T-helper 1 cell treated with Interleukin-12 subunit alpha and Interleukin-12 subunit beta and Interleukin-4 antibody, amounts not matched to agents 30 μg/mL and 1 μg/mL, for 36 hours (primary cell): Measurements from ENCODE around the gene CT45A5.
"Not testable (repeated sequence)": the region's sequence is repeated elsewhere in the genome, so short reads cannot be mapped to it uniquely, and the experiment has no call there.

Experiments
- H3K27ac Mint-ChIP-seq: one replicate; pipeline ENCODE4 v1.8.0; 2021; ENCODE audit warnings: mild to moderate bottlenecking, mixed read lengths
- H3K27me3 Mint-ChIP-seq: one replicate; pipeline ENCODE4 v1.8.0; 2021; ENCODE audit warnings: low read depth, mixed read lengths
- H3K36me3 Mint-ChIP-seq: one replicate; pipeline ENCODE4 v1.8.0; 2021; ENCODE audit warnings: low read depth, mixed read lengths
- H3K4me1 Mint-ChIP-seq: one replicate; pipeline ENCODE4 v1.8.0; 2021; ENCODE audit warnings: low read depth, mixed read lengths
- H3K4me3 Mint-ChIP-seq: one replicate; pipeline ENCODE4 v1.8.0; 2021; ENCODE audit warnings: mild to moderate bottlenecking, moderate library complexity, mixed read lengths
- H3K9me3 Mint-ChIP-seq: one replicate; pipeline ENCODE4 v1.8.0; 2021; ENCODE audit warnings: mixed read lengths

Gene CT45A5

GRCh38 chrX:135785403-135785802, at the start of gene CT45A5:
Gene CT45A5, minus strand, starts transcription at chrX:135785503. Its CDS starts 3,774 bp downstream, at chrX:135781729.
- H3K4me3 Mint-ChIP-seq, H3K27ac Mint-ChIP-seq, H3K9me3 Mint-ChIP-seq, H3K4me1 Mint-ChIP-seq, H3K27me3 Mint-ChIP-seq, H3K36me3 Mint-ChIP-seq: not testable (repeated sequence)

DNA sequence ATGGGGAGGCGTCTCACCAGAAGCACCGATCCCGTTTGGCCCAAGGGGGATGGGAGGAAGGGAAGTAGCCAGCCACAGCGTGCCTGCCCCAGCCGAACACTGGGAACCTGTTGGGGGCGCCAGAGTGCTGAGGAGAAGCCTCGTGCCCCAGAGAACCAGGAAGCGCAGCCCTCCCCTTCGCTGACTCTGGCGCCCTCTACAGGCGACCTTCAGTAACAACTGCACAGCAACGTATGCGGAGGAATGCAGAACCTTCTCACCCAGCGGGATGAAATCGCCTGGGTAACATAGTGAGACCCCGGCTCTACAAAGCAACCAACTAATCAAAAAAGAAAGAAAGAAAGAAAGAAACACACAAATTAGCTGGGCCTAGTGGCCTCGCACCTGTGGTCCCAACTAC, 34.6 kb upstream of the CT45A5 start, which contains the start of gene CT45A2:
Gene CT45A2, minus strand, starts transcription at position 101 of the 400 bp plus-strand sequence. CDS start 3,747 bp downstream, outside the sequence.
- not testable (repeated sequence) for H3K27me3 Mint-ChIP-seq, H3K36me3 Mint-ChIP-seq, H3K4me3 Mint-ChIP-seq, H3K27ac Mint-ChIP-seq, H3K4me1 Mint-ChIP-seq, H3K9me3 Mint-ChIP-seq

GRCh38 chrX:135802687-135803086, 17.4 kb upstream of the CT45A5 start, which contains the start of gene CT45A6:
Gene CT45A6, minus strand, starts transcription at chrX:135802787. Its CDS starts 3,794 bp downstream, at chrX:135798993.
- H3K4me3 Mint-ChIP-seq, H3K4me1 Mint-ChIP-seq, H3K36me3 Mint-ChIP-seq, H3K27me3 Mint-ChIP-seq, H3K27ac Mint-ChIP-seq, H3K9me3 Mint-ChIP-seq: not testable (repeated sequence)

- not testable (repeated sequence) for H3K4me3 Mint-ChIP-seq, H3K27ac Mint-ChIP-seq, H3K9me3 Mint-ChIP-seq, H3K27me3 Mint-ChIP-seq, H3K36me3 Mint-ChIP-seq, H3K4me1 Mint-ChIP-seq
Measured at GRCh38 chrX:135768091-135768490, 17.2 kb downstream of the CT45A5 start, which contains the start of gene CT45A3. Gene CT45A3, minus strand, starts transcription at chrX:135768191. Its CDS starts 3,747 bp downstream, at chrX:135764444.

GRCh38 chrX:135744739-135745138, 40.6 kb downstream of the CT45A5 start:
- H3K4me3 Mint-ChIP-seq, H3K4me1 Mint-ChIP-seq, H3K27me3 Mint-ChIP-seq, H3K9me3 Mint-ChIP-seq, H3K27ac Mint-ChIP-seq, H3K36me3 Mint-ChIP-seq: not testable (repeated sequence)

DNA sequence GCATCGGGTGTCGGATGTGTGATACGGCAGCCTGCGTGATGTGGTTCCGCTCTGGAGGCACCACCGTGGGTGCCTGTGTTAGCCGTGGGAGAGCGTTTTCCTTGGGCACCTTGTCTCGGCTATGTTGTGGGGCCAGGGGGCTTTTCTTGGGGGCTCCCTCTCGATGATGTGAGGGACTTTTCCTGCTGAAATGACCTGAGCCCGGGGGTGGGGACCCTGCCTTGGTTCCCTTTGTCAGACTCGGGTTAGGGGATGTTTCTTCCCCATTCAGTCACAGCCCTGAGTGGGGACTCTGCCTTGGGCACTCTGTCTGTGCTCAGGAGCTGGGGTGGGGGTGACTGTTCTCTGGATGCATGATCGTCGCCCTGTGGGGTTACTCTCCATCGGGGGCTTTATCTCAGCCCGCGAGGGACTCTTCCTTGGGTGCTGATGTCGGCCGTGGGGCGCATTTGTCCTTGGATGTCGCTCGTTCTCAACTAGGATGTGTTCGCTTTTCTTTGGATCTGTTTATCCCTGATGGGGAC, 44.0 kb downstream of the CT45A5 start:
- no peaks in the 10 kb centered on the region for H3K36me3 Mint-ChIP-seq
- no peaks in the 10 kb centered on the region for H3K4me1 Mint-ChIP-seq
- H3K9me3 Mint-ChIP-seq: no peaks in the 10 kb centered on the region
- no peak overlapping the region for H3K27ac Mint-ChIP-seq
- H3K27me3 Mint-ChIP-seq: no peaks in the 10 kb centered on the region
- no peak overlapping the region for H3K4me3 Mint-ChIP-seq

DNA sequence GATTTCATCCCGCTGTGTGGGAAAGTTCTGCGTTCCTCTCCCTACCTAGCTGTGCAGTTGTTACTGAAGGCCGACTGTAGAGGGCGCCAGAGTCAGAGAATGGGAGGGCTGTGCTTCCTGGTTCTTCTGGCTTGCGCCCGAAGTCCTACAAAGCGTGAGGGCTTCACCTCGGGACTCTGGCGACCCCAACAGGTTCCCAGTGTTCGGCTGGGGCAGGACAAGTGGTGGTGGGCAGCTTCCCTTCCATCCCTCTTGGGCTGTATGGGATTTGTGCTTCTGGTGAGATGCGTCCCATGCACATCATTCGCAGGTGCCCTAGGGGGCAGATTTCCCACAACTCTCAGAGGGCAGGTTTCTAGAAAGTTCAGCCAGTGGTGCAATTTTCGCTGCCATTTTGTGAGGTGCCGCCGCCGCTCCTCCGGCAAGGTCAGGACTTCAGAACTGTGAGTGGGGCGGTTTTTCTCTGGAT, 44.6 kb downstream of the CT45A5 start:
- H3K27me3 Mint-ChIP-seq: no peaks in the 10 kb centered on the region
- H3K4me1 Mint-ChIP-seq: no peaks in the 10 kb centered on the region
- H3K4me3 Mint-ChIP-seq: no peak overlapping the region
- H3K27ac Mint-ChIP-seq: no peak overlapping the region
- H3K36me3 Mint-ChIP-seq: no peaks in the 10 kb centered on the region
- H3K9me3 Mint-ChIP-seq: no peaks in the 10 kb centered on the region

DNA sequence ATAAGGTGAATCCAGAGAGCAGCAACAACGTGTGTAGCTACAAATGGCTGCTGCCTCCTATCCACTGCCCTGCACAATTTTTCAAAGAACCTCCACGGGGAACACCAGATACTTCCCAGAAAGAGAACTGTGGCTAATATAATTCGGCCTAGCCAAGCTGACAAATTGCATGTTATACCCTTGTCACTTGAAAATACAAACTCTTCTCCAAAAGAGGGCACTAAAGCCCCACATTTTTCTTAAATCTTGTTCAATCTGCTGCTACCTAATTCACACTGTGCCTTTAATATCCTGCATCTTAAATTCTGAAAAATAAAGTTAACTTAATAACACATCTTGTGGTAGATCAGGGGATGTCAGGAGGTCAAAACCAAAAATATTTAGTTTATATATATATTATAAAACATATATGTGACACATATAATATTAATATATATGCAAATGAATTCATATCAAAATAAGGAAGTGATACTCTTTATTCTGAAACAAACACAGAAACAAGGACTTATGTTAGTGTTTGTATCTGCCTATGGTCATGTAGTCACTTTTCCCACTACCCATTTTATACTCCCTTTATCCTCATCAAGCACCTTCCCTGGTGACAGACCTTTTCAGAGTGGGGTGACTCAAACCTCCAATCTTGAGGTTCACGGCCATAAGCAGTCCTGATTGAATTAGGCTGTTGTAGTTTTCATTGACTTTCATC, 47.8 kb downstream of the CT45A5 start:
- no peaks in the 10 kb centered on the region for H3K27me3 Mint-ChIP-seq
- no peak overlapping the region for H3K27ac Mint-ChIP-seq
- no peaks in the 10 kb centered on the region for H3K36me3 Mint-ChIP-seq
- H3K4me1 Mint-ChIP-seq: no peaks in the 10 kb centered on the region
- no peak overlapping the region for H3K4me3 Mint-ChIP-seq
- H3K9me3 Mint-ChIP-seq: no peaks in the 10 kb centered on the region

DNA sequence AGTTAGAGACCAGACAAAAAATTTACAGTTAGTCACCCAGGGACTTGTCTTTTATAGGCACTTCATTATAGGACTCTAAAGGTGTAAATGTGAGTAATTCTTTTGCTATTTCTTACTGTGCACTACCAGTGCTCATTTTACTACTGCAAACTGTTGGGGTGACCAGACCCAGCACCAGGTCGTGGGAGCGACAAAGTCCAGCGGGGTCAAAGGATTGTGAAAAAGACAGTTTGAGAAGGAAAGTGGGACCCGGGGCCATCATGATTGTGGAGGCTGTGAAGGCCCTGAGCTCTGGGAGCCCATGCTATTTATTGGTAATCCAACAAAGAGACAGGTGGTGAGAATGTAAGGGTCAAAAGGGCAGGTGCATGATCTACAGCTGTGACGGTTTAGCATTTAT, 50.6 kb downstream of the CT45A5 start:
- H3K27ac Mint-ChIP-seq, H3K4me1 Mint-ChIP-seq: not testable (repeated sequence)

More for the DNA sequence above, 50.6 kb downstream of the CT45A5 start:
- H3K4me3 Mint-ChIP-seq, H3K27me3 Mint-ChIP-seq, H3K9me3 Mint-ChIP-seq, H3K36me3 Mint-ChIP-seq: not testable (repeated sequence)
